SK-N-SH treated with all-trans-retinoic acid at 6 μM for 48 hours (cell line): ENCODE data around the gene ULK1.
"Not testable (repeated sequence)": the region's sequence is repeated elsewhere in the genome, so short reads cannot be mapped to it uniquely, and the experiment has no call there.

Experiments
- ATAC-seq: fragments of 200-7000 bp; cut with Tn5 transposase; 3 replicates; pipeline ENCODE4 v1.9.1; 2020; ENCODE audit warnings: mild to moderate bottlenecking, moderate library complexity
- ARNTL ChIP-seq: fragments of 450-650 bp; formaldehyde crosslinking; IDR thresholded peaks from 2 replicates; pipeline ENCODE4 v1.5.0; 2020; ENCODE audit warnings: low read depth, mild to moderate bottlenecking, moderate library complexity, borderline replicate concordance
- ESRRG ChIP-seq: fragments of 250-450 bp; sonication (Bioruptor Pico); IDR thresholded peaks from 2 replicates; pipeline ENCODE4 v1.6.1; 2021; ENCODE audit warnings: mild to moderate bottlenecking
- GLIS3 ChIP-seq: fragments of 250-450 bp; sonication (Bioruptor Pico); IDR thresholded peaks from 2 replicates; pipeline ENCODE4 v1.5.0; 2020; ENCODE audit warnings: mild to moderate bottlenecking, moderate library complexity
- ISL1 ChIP-seq: fragments of 250-450 bp; sonication (Bioruptor Pico); IDR thresholded peaks from 2 replicates; pipeline ENCODE4 v2.1.2; 2022; ENCODE audit warnings: mild to moderate bottlenecking, moderate library complexity
- OSR1 ChIP-seq: fragments of 250-450 bp; sonication (Bioruptor Pico); IDR thresholded peaks from 2 replicates; pipeline ENCODE4 v1.8.0; 2022; ENCODE audit warnings: moderate library complexity, mild to moderate bottlenecking, inconsistent platforms
- RARB ChIP-seq: fragments of 250-450 bp; sonication (Bioruptor Pico); IDR thresholded peaks from 2 replicates; pipeline ENCODE4 v1.8.0; 2021; ENCODE audit warnings: mild to moderate bottlenecking, moderate library complexity
- SNAI2 ChIP-seq: fragments of 250-450 bp; sonication (Bioruptor Pico); IDR thresholded peaks from 2 replicates; pipeline ENCODE4 v1.5.0; 2020; ENCODE audit warnings: mild to moderate bottlenecking, moderate library complexity
- TCF4 ChIP-seq: fragments of 250-450 bp; sonication (Bioruptor Pico); IDR thresholded peaks from 2 replicates; pipeline ENCODE4 v1.8.0; 2021; ENCODE audit warnings: mild to moderate bottlenecking, moderate library complexity, borderline replicate concordance
- TOX ChIP-seq: fragments of 250-450 bp; sonication (Bioruptor Pico); IDR thresholded peaks from 2 replicates; pipeline ENCODE4 v1.8.0; 2021; ENCODE audit warnings: mild to moderate bottlenecking, moderate library complexity, borderline replicate concordance
- ZC3H10 ChIP-seq: fragments of 250-450 bp; sonication (Bioruptor Pico); IDR thresholded peaks from 2 replicates; pipeline ENCODE4 v1.5.1; 2021; ENCODE audit warnings: mild to moderate bottlenecking, moderate library complexity
- ZFP3 ChIP-seq: fragments of 250-450 bp; sonication (Bioruptor Pico); IDR thresholded peaks from 2 replicates; pipeline ENCODE4 v1.5.0; 2020; ENCODE audit warnings: mild to moderate bottlenecking, moderate library complexity
- ZFP30 ChIP-seq: fragments of 450-650 bp; formaldehyde crosslinking; IDR thresholded peaks from 2 replicates; pipeline ENCODE4 v1.5.0; 2022; ENCODE audit warnings: mild to moderate bottlenecking, moderate library complexity
- ZNF565 ChIP-seq: fragments of 450-650 bp; formaldehyde crosslinking; conservative IDR thresholded peaks from 2 replicates; pipeline ENCODE4 v1.5.0; 2020; ENCODE audit warnings: low read depth, mild to moderate bottlenecking, moderate library complexity
- ZNF70 ChIP-seq: fragments of 450-650 bp; formaldehyde crosslinking; IDR thresholded peaks from 2 replicates; pipeline ENCODE4 v1.5.0; 2020; ENCODE audit warnings: mild to moderate bottlenecking, moderate library complexity
- ZNF8 ChIP-seq: fragments of 450-650 bp; formaldehyde crosslinking; IDR thresholded peaks from 2 replicates; pipeline ENCODE4 v1.5.0; 2020; ENCODE audit warnings: mild to moderate bottlenecking, moderate library complexity
- TF ChIP-seq, protein P1 (sequence below): fragments of 250-450 bp; sonication (Bioruptor Pico); IDR thresholded peaks from 2 replicates; pipeline ENCODE4 v1.5.1; 2020; ENCODE audit warnings: low read depth, mild to moderate bottlenecking, moderate library complexity
- TF ChIP-seq, protein P2 (sequence below): fragments of 250-450 bp; sonication (Bioruptor Pico); IDR thresholded peaks from 2 replicates; pipeline ENCODE4 v1.8.0; 2021; ENCODE audit warnings: low read depth, mild to moderate bottlenecking, moderate library complexity, borderline replicate concordance
- TF ChIP-seq, protein P3 (sequence below): fragments of 250-450 bp; sonication (Bioruptor Pico); IDR thresholded peaks from 2 replicates; pipeline ENCODE4 v1.8.0; 2020; ENCODE audit warnings: mild to moderate bottlenecking, moderate library complexity, borderline replicate concordance

ULK1 gene

DNA sequence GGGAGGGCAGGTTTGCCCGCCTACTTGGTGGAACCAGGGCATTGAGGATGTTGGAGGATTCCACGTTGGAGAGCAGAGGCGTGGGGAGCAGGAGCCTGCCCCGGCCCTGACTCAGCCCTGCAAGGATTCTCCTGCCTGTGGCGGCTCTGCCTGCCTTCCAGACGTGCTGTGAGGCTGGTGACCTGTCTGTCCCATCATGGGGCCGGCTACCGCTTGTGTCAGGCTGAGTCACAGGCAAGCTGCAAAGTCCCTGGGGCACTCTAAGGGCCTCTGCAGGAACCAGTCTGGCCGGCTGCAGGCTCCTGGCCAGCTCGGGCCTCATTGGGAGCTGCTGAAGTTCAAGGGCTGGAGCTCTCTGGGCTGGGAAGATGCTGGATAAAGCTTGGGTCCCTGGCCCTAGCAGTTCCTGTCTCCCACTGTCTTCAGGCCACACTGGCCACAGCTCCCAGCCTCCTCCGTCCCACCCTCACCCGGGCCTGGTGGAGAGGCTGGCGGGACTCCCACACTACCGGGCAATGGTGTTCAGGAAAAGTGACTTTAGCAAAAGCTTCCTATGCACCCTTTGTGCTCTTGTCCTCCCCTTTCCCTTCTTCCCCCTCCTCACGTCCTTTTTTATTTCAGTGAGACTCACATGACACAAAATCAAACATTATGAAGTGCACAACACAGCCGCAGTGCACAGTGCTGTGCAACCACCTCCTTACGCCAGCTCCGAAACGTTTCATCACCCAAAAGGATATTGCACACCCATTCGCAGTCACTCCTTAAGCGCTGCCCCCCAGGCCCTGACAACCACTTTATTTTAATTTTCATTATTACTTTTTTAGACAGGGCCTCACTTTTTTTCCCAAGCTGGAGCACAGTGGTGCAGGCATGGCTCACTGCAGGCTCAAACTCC is 22.0 kb upstream of the ULK1 start:
- ATAC-seq = peak; percentile 63
- TF ChIP-seq ZNF565 = no peak

DNA sequence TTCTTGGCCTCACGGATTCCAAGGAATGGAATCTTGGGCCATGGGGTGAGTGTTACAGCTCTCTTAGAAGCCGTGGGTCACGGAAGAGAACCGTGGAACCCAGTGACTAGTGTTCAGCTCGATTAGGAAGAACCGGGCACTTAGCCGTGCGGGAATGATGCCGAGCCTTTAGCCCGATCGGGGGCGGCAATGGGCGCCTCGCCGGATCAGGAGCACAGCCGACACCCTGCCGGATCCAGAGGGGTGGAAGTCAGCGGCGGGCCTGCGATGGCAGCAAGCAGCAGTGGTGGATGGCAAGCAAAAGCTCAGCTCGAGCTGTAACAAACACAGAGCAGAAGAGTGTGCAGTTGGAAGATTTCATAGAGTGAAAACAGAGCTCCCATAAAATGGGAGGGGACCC is 21.1 kb upstream of the ULK1 start:
- ATAC-seq = no peak
- TF ChIP-seq OSR1 (CRISPR knock-in tag) (no peak), GLIS3 (no peak)

DNA sequence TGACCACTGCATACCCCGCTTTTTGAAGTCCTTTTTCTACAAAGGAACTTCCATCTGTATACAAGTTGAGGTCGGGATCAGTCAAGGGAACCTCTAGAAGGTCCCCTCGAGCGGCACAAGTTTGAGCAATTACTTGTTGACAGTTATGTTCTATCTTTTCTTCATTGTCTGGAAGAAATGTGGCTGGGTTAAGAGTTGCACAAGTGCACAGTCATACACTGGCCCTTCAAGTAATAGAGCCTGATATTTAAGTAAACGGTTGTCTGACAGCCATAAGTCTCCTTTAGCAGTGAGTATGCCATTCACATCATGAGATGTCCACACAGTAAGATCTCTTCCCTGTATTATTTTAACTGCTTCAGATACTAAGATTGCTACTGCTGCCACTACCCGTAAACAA is 19.4 kb upstream of the ULK1 start:
- ATAC-seq = not testable (repeated sequence)

DNA sequence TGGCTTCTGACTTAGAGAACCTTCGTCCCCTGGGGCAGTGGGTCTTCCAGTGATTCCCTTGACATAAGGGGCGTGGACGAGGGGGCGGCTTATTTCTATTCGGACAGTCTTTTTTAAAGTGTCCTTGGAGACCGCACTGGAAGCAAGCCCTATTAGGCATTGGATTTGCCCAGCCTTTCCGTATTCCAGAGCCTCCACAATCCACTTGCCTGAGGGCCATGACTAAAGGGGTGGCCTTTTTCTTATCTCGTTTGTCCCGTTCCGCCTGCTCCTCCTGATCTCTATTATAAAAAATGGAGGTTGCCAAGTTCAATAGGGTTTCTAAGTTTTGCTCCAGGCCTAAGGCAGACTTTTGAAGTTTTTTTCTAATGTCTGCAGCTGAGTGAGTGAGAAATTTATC is 17.2 kb upstream of the ULK1 start:
- ATAC-seq = not testable (repeated sequence)

DNA sequence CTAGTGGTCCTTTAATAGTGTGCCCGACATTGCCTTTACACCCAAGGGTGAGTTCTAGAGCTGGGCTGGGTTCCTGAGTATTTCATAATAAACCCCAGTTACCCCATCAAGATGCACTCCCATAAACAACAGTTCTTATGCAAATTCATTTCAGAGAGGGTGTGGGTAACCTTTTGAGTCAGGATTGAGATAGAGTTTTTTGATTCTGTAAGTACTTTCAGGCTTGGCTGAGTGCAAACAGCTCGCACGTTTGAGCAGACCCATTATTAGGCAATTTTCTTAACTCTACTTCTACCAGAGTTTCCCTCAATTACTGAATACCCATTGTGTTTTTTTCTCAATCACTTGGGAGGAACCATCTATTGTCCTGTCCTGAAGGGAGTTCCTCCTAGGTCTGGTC is 16.0 kb upstream of the ULK1 start:
- ATAC-seq = not testable (repeated sequence)

DNA sequence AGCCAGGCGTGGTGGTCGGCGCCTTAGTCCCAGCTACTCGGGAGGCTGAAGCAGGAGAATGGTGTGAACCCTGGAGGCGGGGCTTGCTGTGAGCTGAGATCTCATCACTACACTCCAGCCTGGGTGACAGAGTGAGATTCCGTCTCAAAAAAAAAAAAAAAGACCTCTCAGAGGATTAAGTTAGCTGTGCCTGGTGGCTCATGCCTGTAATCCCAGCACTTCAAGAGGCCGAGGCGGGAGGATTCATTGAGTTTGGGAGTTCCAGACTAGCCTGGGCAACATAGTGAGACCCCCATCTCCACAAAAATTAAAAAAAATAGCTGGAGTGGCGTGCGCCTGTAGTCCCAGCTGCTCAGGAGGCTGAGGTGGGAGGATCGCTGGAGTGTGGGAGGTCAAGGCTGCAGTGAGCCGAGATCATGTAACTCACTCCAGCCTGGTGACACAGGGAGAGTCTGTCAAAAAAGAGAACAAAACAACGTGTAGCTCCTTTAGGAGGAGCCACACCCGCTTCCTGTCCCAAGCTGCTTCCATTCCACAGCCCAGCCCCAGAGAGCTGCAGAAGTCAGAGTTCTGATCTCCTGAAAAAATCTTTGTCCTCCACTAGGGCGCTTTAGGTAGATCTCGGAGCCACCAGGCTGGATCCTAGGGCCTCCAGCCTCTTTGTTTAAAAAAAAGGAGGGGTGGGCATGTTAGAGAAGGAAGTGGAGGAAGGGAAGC is 11.5 kb upstream of the ULK1 start:
- TF ChIP-seq ZC3H10 (CRISPR knock-in tag) (no peak), RARB (CRISPR knock-in tag) (no peak), ZFP3 (CRISPR knock-in tag) (no peak), TOX (CRISPR knock-in tag) (no peak), GLIS3 (no peak), ZNF565 (no peak)
- TF ChIP-seq, protein P1, sequence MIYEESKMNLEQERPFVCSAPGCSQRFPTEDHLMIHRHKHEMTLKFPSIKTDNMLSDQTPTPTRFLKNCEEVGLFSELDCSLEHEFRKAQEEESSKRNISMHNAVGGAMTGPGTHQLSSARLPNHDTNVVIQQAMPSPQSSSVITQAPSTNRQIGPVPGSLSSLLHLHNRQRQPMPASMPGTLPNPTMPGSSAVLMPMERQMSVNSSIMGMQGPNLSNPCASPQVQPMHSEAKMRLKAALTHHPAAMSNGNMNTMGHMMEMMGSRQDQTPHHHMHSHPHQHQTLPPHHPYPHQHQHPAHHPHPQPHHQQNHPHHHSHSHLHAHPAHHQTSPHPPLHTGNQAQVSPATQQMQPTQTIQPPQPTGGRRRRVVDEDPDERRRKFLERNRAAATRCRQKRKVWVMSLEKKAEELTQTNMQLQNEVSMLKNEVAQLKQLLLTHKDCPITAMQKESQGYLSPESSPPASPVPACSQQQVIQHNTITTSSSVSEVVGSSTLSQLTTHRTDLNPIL (CRISPR knock-in tag) = no peak
- TF ChIP-seq, protein P2, sequence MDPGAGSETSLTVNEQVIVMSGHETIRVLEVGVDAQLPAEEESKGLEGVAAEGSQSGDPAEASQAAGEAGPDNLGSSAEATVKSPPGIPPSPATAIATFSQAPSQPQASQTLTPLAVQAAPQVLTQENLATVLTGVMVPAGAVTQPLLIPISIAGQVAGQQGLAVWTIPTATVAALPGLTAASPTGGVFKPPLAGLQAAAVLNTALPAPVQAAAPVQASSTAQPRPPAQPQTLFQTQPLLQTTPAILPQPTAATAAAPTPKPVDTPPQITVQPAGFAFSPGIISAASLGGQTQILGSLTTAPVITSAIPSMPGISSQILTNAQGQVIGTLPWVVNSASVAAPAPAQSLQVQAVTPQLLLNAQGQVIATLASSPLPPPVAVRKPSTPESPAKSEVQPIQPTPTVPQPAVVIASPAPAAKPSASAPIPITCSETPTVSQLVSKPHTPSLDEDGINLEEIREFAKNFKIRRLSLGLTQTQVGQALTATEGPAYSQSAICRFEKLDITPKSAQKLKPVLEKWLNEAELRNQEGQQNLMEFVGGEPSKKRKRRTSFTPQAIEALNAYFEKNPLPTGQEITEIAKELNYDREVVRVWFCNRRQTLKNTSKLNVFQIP (CRISPR knock-in tag) = no peak
- TF ChIP-seq, protein P3, sequence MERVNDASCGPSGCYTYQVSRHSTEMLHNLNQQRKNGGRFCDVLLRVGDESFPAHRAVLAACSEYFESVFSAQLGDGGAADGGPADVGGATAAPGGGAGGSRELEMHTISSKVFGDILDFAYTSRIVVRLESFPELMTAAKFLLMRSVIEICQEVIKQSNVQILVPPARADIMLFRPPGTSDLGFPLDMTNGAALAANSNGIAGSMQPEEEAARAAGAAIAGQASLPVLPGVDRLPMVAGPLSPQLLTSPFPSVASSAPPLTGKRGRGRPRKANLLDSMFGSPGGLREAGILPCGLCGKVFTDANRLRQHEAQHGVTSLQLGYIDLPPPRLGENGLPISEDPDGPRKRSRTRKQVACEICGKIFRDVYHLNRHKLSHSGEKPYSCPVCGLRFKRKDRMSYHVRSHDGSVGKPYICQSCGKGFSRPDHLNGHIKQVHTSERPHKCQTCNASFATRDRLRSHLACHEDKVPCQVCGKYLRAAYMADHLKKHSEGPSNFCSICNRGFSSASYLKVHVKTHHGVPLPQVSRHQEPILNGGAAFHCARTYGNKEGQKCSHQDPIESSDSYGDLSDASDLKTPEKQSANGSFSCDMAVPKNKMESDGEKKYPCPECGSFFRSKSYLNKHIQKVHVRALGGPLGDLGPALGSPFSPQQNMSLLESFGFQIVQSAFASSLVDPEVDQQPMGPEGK = no peak
- TF ChIP-seq, all 23 proteins: peak for 0
- no peak; the same call in 2 of the 3 replicates for ATAC-seq

DNA sequence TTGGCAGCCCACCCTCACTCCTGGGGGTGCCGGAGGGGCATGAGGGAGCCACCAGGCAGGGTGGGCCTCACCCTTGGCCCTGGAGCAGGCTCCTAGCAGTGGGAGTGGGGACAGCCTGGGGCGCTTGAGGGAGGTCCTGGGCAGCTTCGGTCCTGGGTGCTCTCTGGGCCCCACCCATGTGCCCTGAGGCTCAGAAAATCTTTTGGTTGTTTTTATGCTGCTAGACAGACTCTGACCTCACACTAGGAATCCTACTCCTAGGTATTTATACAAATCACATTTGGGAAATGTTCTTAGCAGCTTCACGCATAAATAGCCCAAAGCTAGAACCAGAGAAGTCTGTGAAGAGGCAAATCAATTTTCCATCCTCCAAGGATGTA is 10.9 kb upstream of the ULK1 start:
- no peak; the same call in 2 of the 3 replicates for ATAC-seq
- TF ChIP-seq ZFP30 (CRISPR knock-in tag) (no peak), SNAI2 (no peak), RARB (CRISPR knock-in tag) (no peak), ISL1 (CRISPR knock-in tag) (no peak), ESRRG (CRISPR knock-in tag) (no peak), ZNF565 (no peak), TCF4 (CRISPR knock-in tag) (no peak), ARNTL (CRISPR knock-in tag) (no peak), ZFP3 (CRISPR knock-in tag) (no peak), ZNF8 (no peak), ZC3H10 (CRISPR knock-in tag) (no peak), OSR1 (CRISPR knock-in tag) (no peak), ZNF70 (CRISPR knock-in tag) (no peak)

DNA sequence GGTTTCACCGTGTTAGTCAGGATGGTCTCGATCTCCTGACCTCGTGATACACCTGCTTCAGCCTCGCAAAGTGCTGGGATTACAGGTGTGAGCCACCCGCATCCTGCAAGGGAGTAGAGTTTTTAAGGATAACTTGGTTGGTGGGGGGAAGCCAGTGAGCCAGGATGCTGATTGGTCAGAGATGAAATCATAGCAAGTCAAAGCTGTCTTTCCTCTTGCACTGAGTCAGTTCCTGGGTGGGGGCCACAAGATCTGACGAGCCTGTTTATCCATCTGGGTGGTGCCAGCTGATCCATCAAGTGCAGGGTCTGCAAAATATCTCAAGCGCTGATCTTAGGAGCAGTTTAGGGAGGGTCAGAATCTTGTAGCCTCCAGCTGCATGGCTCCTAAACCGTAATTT is 9.3 kb upstream of the ULK1 start:
- not testable (repeated sequence) for ATAC-seq
